PC-3 (cell line): ENCODE results near the gene ULK3.
"Not testable (repeated sequence)": the region's sequence is repeated elsewhere in the genome, so short reads cannot be mapped to it uniquely, and the experiment has no call there.

Experiments used
- EZH2phosphoT487 ChIP-seq: fragments of 300-600 bp; sonication (generic); IDR thresholded peaks from 2 replicates; pipeline ENCODE4 v1.6.1; 2018; ENCODE audit warnings: mild to moderate bottlenecking, antibody characterized with exemption, low read length, borderline replicate concordance
- TF ChIP-seq, protein P1 (sequence below): fragments of 300-600 bp; sonication (generic); conservative IDR thresholded peaks from 2 replicates; pipeline ENCODE4 v1.5.1; 2017; ENCODE audit warnings: antibody characterized with exemption, low read depth, mild to moderate bottlenecking, low read length

DNA sequence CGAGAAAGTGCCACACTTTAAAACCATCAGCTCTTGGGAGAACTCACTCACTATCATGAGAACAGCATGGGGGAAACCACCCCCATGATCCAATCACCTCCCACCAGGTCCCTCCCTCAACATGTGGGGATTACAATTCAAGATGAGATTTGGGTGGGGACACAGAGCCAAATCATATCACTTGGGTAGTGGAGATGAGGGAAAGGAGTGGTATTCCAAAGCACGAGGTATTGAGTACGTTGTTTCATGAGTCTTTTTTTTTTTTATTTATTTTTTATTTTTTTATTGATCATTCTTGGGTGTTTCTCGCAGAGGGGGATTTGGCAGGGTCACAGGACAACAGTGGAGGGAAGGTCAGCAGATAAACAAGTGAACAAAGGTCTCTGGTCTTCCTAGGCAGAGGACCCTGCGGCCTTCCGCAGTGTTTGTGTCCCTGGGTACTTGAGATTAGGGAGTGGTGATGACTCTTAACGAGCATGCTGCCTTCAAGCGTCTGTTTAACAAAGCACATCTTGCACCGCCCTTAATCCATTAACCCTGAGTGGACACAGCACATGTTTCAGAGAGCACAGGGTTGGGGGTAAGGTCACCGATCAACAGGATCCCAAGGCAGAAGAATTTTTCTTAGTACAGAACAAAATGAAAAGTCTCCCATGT lies 44.7 kb upstream of the ULK3 start:
- TF ChIP-seq, protein P1, sequence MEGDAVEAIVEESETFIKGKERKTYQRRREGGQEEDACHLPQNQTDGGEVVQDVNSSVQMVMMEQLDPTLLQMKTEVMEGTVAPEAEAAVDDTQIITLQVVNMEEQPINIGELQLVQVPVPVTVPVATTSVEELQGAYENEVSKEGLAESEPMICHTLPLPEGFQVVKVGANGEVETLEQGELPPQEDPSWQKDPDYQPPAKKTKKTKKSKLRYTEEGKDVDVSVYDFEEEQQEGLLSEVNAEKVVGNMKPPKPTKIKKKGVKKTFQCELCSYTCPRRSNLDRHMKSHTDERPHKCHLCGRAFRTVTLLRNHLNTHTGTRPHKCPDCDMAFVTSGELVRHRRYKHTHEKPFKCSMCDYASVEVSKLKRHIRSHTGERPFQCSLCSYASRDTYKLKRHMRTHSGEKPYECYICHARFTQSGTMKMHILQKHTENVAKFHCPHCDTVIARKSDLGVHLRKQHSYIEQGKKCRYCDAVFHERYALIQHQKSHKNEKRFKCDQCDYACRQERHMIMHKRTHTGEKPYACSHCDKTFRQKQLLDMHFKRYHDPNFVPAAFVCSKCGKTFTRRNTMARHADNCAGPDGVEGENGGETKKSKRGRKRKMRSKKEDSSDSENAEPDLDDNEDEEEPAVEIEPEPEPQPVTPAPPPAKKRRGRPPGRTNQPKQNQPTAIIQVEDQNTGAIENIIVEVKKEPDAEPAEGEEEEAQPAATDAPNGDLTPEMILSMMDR, result not testable (repeated sequence)
- not testable (repeated sequence) for TF ChIP-seq EZH2phosphoT487
